Measurements from ENCODE around the gene SLC66A2. TPM values are rescaled to one million over a fixed set of nuclear protein-coding genes. Genes with fewer than 3 reads are reported as not detected.

The SLC66A2 gene
- total RNA-seq, 1 experiment from 2014 or later: 53.1 TPM

- Histone ChIP-seq H3K36me3 (no peaks in the 10 kb centered on the region), H3K4me3 (no peak overlapping the region), H3K27me3 (peaks cover 5% of the 10 kb centered on the region), H3K9me3 (peaks cover 2% of the 10 kb centered on the region; the same call in 1 of the 2 replicates)
- no peak for DNase-seq
Measured at GRCh38 chr18:79864006-79864725, 87.3 kb downstream of the SLC66A2 start.

- peaks cover 5% of the 10 kb centered on the region for H3K27me3 ChIP-seq
- H3K9me3 ChIP-seq: peaks cover 2% of the 10 kb centered on the region; the same call in 1 of the 2 replicates
- no peak overlapping the region for H3K4me3 ChIP-seq
- no peaks in the 10 kb centered on the region for H3K36me3 ChIP-seq
- DNase-seq: no peak
Measured at GRCh38 chr18:79863161-79864005, 88.1 kb downstream of the SLC66A2 start.

GRCh38 chr18:79862562-79862961, 88.9 kb downstream of the SLC66A2 start:
- Histone ChIP-seq H3K9me3 (peaks cover 2% of the 10 kb centered on the region; the same call in 1 of the 2 replicates), H3K4me3 (no peak overlapping the region), H3K27me3 (peaks cover 5% of the 10 kb centered on the region), H3K36me3 (no peaks in the 10 kb centered on the region)
- no peak for DNase-seq

GRCh38 chr18:79861687-79862086, 89.8 kb downstream of the SLC66A2 start:
- Histone ChIP-seq H3K4me3 (no peak overlapping the region), H3K36me3 (no peaks in the 10 kb centered on the region), H3K9me3 (peaks cover 2% of the 10 kb centered on the region; the same call in 1 of the 2 replicates), H3K27me3 (peaks cover 5% of the 10 kb centered on the region)
- no peak for DNase-seq

- Histone ChIP-seq H3K36me3 (no peaks in the 10 kb centered on the region), H3K9me3 (peaks cover 2% of the 10 kb centered on the region; the same call in 1 of the 2 replicates), H3K4me3 (no peak overlapping the region), H3K27me3 (peaks cover 5% of the 10 kb centered on the region)
- DNase-seq: no peak
Measured at GRCh38 chr18:79859314-79859713, 92.1 kb downstream of the SLC66A2 start.

- DNase-seq: peak; percentile 15
- Histone ChIP-seq H3K36me3 (no peaks in the 10 kb centered on the region), H3K27me3 (peaks cover 5% of the 10 kb centered on the region), H3K9me3 (peaks cover 2% of the 10 kb centered on the region; the same call in 1 of the 2 replicates), H3K4me3 (no peak overlapping the region)
Measured at GRCh38 chr18:79857082-79857671, 94.3 kb downstream of the SLC66A2 start.

- Histone ChIP-seq H3K4me3 (no peak overlapping the region), H3K36me3 (no peaks in the 10 kb centered on the region), H3K27me3 (peaks cover 5% of the 10 kb centered on the region), H3K9me3 (peaks cover 2% of the 10 kb centered on the region; the same call in 1 of the 2 replicates)
- peak; percentile 10 for DNase-seq
Measured at GRCh38 chr18:79856119-79857007, 95.1 kb downstream of the SLC66A2 start.

- H3K4me3 ChIP-seq: no peak overlapping the region
Measured at GRCh38 chr18:79855147-79855933, 96.1 kb downstream of the SLC66A2 start.

GRCh38 chr18:79853993-79854364, 97.5 kb downstream of the SLC66A2 start:
- Histone ChIP-seq H3K36me3 (no peaks in the 10 kb centered on the region), H3K27me3 (no peaks in the 10 kb centered on the region), H3K4me3 (no peak overlapping the region), H3K9me3 (no peaks in the 10 kb centered on the region)
- DNase-seq: no peak

More at GRCh38 chr18:79855147-79855933, 96.1 kb downstream of the SLC66A2 start:
- no peaks in the 10 kb centered on the region for H3K9me3 ChIP-seq
- DNase-seq: peak; percentile 65
- peaks cover 5% of the 10 kb centered on the region for H3K27me3 ChIP-seq
- no peaks in the 10 kb centered on the region for H3K36me3 ChIP-seq

- no peaks in the 10 kb centered on the region for H3K9me3 ChIP-seq
- no peaks in the 10 kb centered on the region for H3K27me3 ChIP-seq
- no peak for DNase-seq
- H3K4me3 ChIP-seq: no peak overlapping the region
- no peaks in the 10 kb centered on the region for H3K36me3 ChIP-seq
Measured at GRCh38 chr18:79853303-79853992, 98.0 kb downstream of the SLC66A2 start.

- Histone ChIP-seq H3K36me3 (no peaks in the 10 kb centered on the region), H3K4me3 (no peak overlapping the region), H3K27me3 (no peaks in the 10 kb centered on the region), H3K9me3 (no peaks in the 10 kb centered on the region)
- DNase-seq: no peak
Measured at GRCh38 chr18:79852561-79853302, 98.7 kb downstream of the SLC66A2 start.

All from MG63 (cell line).